Mesenchymal stem cell (in vitro differentiated cells and primary cell): ENCODE results near the gene PBX3.

Source experiments
- DNase-seq: peaks from one replicate; pipeline ENCODE4 v3.0.0-alpha.2; 2013
- H2AFZ ChIP-seq: one replicate; pipeline ENCODE4 v1.6.1; 2013; ENCODE audit warnings: low read depth, mild to moderate bottlenecking, control low read depth, inconsistent platforms, low read length, moderate library complexity
- H2AK5ac ChIP-seq: 2 replicates; pipeline ENCODE4 v1.6.1; 2013; ENCODE audit warnings: low read length, moderate library complexity, mild to moderate bottlenecking, inconsistent platforms; ENCODE audit not compliant: severe bottlenecking
- H2BK120ac ChIP-seq: one replicate; pipeline ENCODE4 v1.6.1; 2013; ENCODE audit warnings: low read depth, mild to moderate bottlenecking, inconsistent platforms, low read length, moderate library complexity
- H2BK12ac ChIP-seq, 2 experiments: one replicate each; pipeline ENCODE4 v1.6.1; 2013; ENCODE audit warnings: inconsistent platforms in 2 of 2, low read length in 2 of 2, mild to moderate bottlenecking in 2 of 2, moderate library complexity in 2 of 2, control low read depth in 1 of 2
- H2BK15ac ChIP-seq: one replicate; pipeline ENCODE4 v1.6.1; 2013; ENCODE audit warnings: mild to moderate bottlenecking, low read depth, inconsistent platforms; ENCODE audit not compliant: poor library complexity, severe bottlenecking
- H2BK5ac ChIP-seq: 2 replicates; pipeline ENCODE4 v1.6.1; 2013; ENCODE audit warnings: low read depth, mild to moderate bottlenecking, low read length, control low read depth, inconsistent platforms; ENCODE audit not compliant: poor library complexity, severe bottlenecking
- H3K14ac ChIP-seq, 2 experiments: one replicate each; pipeline ENCODE4 v1.6.1; 2013; ENCODE audit warnings: inconsistent platforms in 2 of 2, low read length in 2 of 2, control low read depth in 1 of 2, mild to moderate bottlenecking in 1 of 2, moderate library complexity in 1 of 2
- H3K18ac ChIP-seq, 2 experiments: one replicate each; pipeline ENCODE4 v1.6.1; 2013; ENCODE audit warnings: inconsistent platforms in 2 of 2, low read length in 2 of 2, control low read depth in 1 of 2, low read depth in 1 of 2, mild to moderate bottlenecking in 1 of 2
- H3K23ac ChIP-seq, 2 experiments: one replicate each; pipeline ENCODE4 v1.6.1; 2013; ENCODE audit warnings: inconsistent platforms in 2 of 2, low read length in 2 of 2, mild to moderate bottlenecking in 2 of 2, moderate library complexity in 2 of 2, control low read depth in 1 of 2
- H3K27ac ChIP-seq: 2 replicates; pipeline ENCODE4 v1.5.1; 2013; ENCODE audit warnings: mild to moderate bottlenecking, moderate library complexity, low read length, control low read depth, inconsistent platforms; ENCODE audit not compliant: poor library complexity, severe bottlenecking
- H3K27me3 ChIP-seq, 2 experiments: 2 replicates each; pipeline versions ENCODE4 v1.6.1 to v1.7.0; 2013; ENCODE audit warnings: low read length in 2 of 2, mild to moderate bottlenecking in 2 of 2, moderate library complexity in 2 of 2, control low read depth in 1 of 2, inconsistent platforms in 1 of 2; ENCODE audit not compliant: control insufficient read depth in 1 of 2, insufficient read depth in 1 of 2
- H3K36me3 ChIP-seq, 2 experiments: 2 replicates each; pipeline versions ENCODE4 v1.6.1 to v1.7.0; 2013; ENCODE audit warnings: low read length in 2 of 2, control low read depth in 1 of 2, inconsistent platforms in 1 of 2, low read depth in 1 of 2, mild to moderate bottlenecking in 1 of 2; ENCODE audit not compliant: insufficient read depth in 2 of 2, control insufficient read depth in 1 of 2
- H3K4ac ChIP-seq, 2 experiments: one replicate each; pipeline ENCODE4 v1.6.1; 2013; ENCODE audit warnings: inconsistent platforms in 2 of 2, low read length in 2 of 2, mild to moderate bottlenecking in 2 of 2, moderate library complexity in 2 of 2, control low read depth in 1 of 2, low read depth in 1 of 2
- H3K4me1 ChIP-seq: 2 replicates; pipeline ENCODE4 v1.6.1; 2013; ENCODE audit warnings: low read depth, low read length, control low read depth; ENCODE audit not compliant: control insufficient read depth, insufficient read depth
- H3K4me2 ChIP-seq: 2 replicates; pipeline ENCODE4 v1.6.1; 2013; ENCODE audit warnings: low read length, mild to moderate bottlenecking, inconsistent platforms; ENCODE audit not compliant: poor library complexity, severe bottlenecking
- H3K4me3 ChIP-seq, 2 experiments: 2 replicates each; pipeline versions ENCODE4 v1.5.1 to v1.7.0; 2013; ENCODE audit warnings: low read length in 2 of 2, mild to moderate bottlenecking in 2 of 2, control low read depth in 1 of 2, low read depth in 1 of 2; ENCODE audit not compliant: insufficient read depth in 1 of 2
- H3K79me1 ChIP-seq: replicated peaks from 2 replicates; pipeline ENCODE4 v1.6.1; 2013; ENCODE audit warnings: mild to moderate bottlenecking, control low read depth, low read length, inconsistent platforms; ENCODE audit not compliant: poor library complexity, severe bottlenecking
- H3K9ac ChIP-seq: 2 replicates; pipeline ENCODE4 v1.7.0; 2013; ENCODE audit warnings: mild to moderate bottlenecking, low read length, moderate library complexity
- H3K9me3 ChIP-seq: 2 replicates; pipeline ENCODE4 v1.7.0; 2013; ENCODE audit warnings: mild to moderate bottlenecking, low read length; ENCODE audit not compliant: control insufficient read depth
- H4K8ac ChIP-seq: one replicate; pipeline ENCODE4 v1.6.1; 2013; ENCODE audit warnings: inconsistent platforms, mild to moderate bottlenecking, low read length, moderate library complexity
- H4K91ac ChIP-seq: one replicate; pipeline ENCODE4 v1.6.1; 2013; ENCODE audit warnings: mild to moderate bottlenecking, low read length, inconsistent platforms
- WGBS: methylation state at CpG from one replicate; pipeline ENCODE4 v1.1.7; 2013; ENCODE audit warnings: mixed read lengths; 5-methylcytosine and 5-hydroxymethylcytosine counted together

Gene PBX3

DNA sequence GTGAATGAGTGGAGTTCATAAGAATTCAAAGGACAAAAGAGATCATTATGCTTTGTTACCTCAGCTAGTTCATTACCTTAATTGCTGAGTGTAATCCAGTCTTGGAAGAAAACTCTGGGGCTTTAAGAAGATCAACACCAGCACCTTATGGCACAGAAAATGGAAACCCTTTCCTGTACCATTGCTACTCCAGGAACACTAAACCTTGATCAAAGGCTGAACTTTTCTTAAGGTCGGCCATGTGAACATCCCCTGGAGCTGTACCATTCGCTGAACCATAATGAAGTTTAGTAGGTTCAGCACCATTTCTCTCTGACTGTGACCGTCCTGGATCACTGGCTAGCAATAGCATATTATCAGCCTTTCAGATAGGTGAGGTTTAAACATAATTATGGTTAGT, 97.4 kb downstream of the PBX3 start:
- WGBS, result 57% methylated on average over 2 of the region's 3 CpGs
- Histone ChIP-seq H3K23ac (no peak overlapping the region), H3K4me2 (no peak overlapping the region), H3K18ac (no peak overlapping the region), H3K4me1 (no peaks in the 10 kb centered on the region), H2BK120ac (no peak overlapping the region), H4K8ac (no peak overlapping the region), H3K4me3 (no peak overlapping the region), H2AFZ (no peak overlapping the region), H3K79me1 (peaks cover 15% of the 10 kb centered on the region), H3K4ac (no peak overlapping the region), H4K91ac (no peak overlapping the region), H2AK5ac (no peak overlapping the region), H2BK12ac (no peak overlapping the region), H3K14ac (no peak overlapping the region), H3K27me3 (no peaks in the 10 kb centered on the region), H2BK15ac (no peak overlapping the region), H3K36me3 (no peaks in the 10 kb centered on the region), H3K27ac (no peak overlapping the region), H3K9ac (no peak overlapping the region), H3K9me3 (no peaks in the 10 kb centered on the region), H2BK5ac (no peak overlapping the region)
- no peak for DNase-seq

DNA sequence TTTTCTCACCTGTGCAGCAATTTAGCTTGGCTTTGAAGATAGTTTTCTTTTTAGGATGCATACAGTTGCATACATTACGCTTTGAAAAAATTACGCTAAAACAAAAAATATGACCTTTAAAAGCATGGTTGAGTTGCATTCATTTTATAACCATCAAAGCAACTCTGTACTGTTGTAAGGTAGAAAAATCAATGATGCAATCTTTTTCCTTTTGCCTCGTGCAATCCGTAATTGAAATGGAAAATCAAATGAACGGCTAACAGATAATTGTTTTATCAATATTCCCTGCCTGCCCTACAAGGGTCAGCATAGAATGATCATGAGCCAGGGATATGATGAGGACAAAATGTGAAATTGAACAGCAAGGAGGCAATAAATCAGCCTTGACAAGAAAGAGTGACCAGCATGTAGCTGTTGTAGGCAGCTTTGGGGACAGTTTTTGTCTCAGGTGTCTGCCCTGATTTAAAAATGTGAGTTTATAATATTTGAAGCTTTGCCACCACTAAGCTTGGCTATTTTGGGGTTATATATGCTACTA, 98.2 kb downstream of the PBX3 start:
- no peak overlapping the region for H3K9ac ChIP-seq
- no peak overlapping the region for H2BK5ac ChIP-seq
- H3K4me1 ChIP-seq, result no peaks in the 10 kb centered on the region
- H3K27ac ChIP-seq, result no peak overlapping the region
- no peak overlapping the region for H2AK5ac ChIP-seq
- no peak overlapping the region for H2BK15ac ChIP-seq
- H3K4me2 ChIP-seq, result no peak overlapping the region
- H3K14ac ChIP-seq, result no peak overlapping the region
- H3K9me3 ChIP-seq, result no peaks in the 10 kb centered on the region
- H4K8ac ChIP-seq, result no peak overlapping the region
- H2BK120ac ChIP-seq, result no peak overlapping the region
- H3K36me3 ChIP-seq, result no peaks in the 10 kb centered on the region
- no peak overlapping the region for H2AFZ ChIP-seq
- no peak overlapping the region for H4K91ac ChIP-seq
- peaks cover 17% of the 10 kb centered on the region for H3K79me1 ChIP-seq
- no peak overlapping the region for H2BK12ac ChIP-seq
- no peak overlapping the region for H3K23ac ChIP-seq
- no peak overlapping the region for H3K4me3 ChIP-seq
- 100% methylated on average over 5 of the region's 5 CpGs for WGBS
- H3K18ac ChIP-seq, result no peak overlapping the region
- no peak for DNase-seq
- H3K4ac ChIP-seq, result no peak overlapping the region
- no peaks in the 10 kb centered on the region for H3K27me3 ChIP-seq

DNA sequence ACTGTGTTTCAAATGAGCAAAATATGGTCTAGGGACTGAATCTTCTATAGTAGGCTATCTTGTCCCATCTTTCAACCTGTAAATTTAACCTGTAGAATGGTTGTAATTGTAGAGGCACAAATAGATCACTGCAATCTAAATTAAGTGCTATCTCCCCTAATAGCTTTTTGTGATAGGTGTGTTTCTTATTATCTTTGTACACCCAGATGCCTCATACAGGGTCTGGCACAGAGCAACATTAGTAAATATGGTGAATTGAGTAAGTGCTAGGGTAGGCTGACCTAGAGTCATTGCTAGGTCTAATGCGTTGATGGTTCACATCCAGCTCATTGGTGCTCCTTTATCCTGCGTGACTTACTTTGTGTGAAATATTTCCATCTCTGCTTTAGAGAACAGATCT, 100.6 kb downstream of the PBX3 start:
- WGBS, result 94% methylated on average over 2 of the region's 2 CpGs
- no peak overlapping the region for H3K23ac ChIP-seq
- H2AFZ ChIP-seq, result no peak overlapping the region

DNA sequence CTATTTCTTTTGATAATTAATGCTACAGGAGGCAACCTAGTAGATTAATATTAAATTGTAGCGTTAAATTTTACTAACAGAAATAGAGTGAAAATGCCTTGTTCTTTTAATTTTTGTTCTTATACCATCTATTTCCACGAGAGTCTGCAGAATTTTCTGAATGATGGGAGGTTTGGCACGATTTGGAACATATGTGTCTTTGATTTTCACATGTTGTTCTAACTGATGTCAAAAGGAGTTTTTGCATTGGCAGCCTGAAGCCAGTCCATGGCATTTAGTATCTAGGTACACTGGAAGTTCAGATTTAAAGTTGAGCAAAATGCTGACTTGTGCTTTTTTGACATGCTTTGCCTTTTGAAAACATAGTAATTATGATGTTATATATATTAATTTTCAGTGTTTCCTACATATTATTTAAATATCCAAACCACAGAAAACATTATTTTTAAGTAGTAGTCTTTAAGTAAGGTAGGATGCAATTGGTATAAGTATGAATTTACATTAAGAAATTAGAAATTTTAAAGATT, 103.0 kb downstream of the PBX3 start:
- Histone ChIP-seq H3K4me1 (no peaks in the 10 kb centered on the region), H2AK5ac (no peak overlapping the region), H2BK12ac (no peak overlapping the region), H2BK5ac (no peak overlapping the region), H2BK15ac (no peak overlapping the region), H3K36me3 (no peaks in the 10 kb centered on the region), H3K27me3 (no peaks in the 10 kb centered on the region), H3K4me2 (no peak overlapping the region), H2BK120ac (no peak overlapping the region), H3K9ac (no peak overlapping the region), H3K23ac (no peak overlapping the region), H3K18ac (no peak overlapping the region), H4K91ac (no peak overlapping the region), H3K27ac (no peak overlapping the region), H2AFZ (no peak overlapping the region), H3K4me3 (no peak overlapping the region), H4K8ac (no peak overlapping the region), H3K79me1 (peaks cover 11% of the 10 kb centered on the region), H3K4ac (no peak overlapping the region), H3K14ac (no peak overlapping the region), H3K9me3 (no peaks in the 10 kb centered on the region)
- DNase-seq, result no peak
- WGBS, result 99% methylated on average over 2 of the region's 3 CpGs

More for the DNA sequence above, 100.6 kb downstream of the PBX3 start:
- DNase-seq, result no peak
- no peak overlapping the region for H2BK12ac ChIP-seq
- no peak overlapping the region for H2BK120ac ChIP-seq
- no peak overlapping the region for H2BK5ac ChIP-seq
- H3K27me3 ChIP-seq, result no peaks in the 10 kb centered on the region
- no peaks in the 10 kb centered on the region for H3K4me1 ChIP-seq
- H3K14ac ChIP-seq, result no peak overlapping the region
- H3K4me2 ChIP-seq, result no peak overlapping the region
- peaks cover 15% of the 10 kb centered on the region for H3K79me1 ChIP-seq
- no peak overlapping the region for H4K91ac ChIP-seq
- no peak overlapping the region for H3K9ac ChIP-seq
- no peak overlapping the region for H3K18ac ChIP-seq
- H2AK5ac ChIP-seq, result no peak overlapping the region
- H3K4ac ChIP-seq, result no peak overlapping the region
- H3K9me3 ChIP-seq, result no peaks in the 10 kb centered on the region
- no peak overlapping the region for H3K4me3 ChIP-seq
- H3K36me3 ChIP-seq, result no peaks in the 10 kb centered on the region
- no peak overlapping the region for H2BK15ac ChIP-seq
- H3K27ac ChIP-seq, result no peak overlapping the region
- no peak overlapping the region for H4K8ac ChIP-seq
